Astrocyte (in vitro differentiated cells and primary cell): ENCODE data around the gene EPB41. TPM values are rescaled to one million over a fixed set of nuclear protein-coding genes. Genes with fewer than 3 reads are reported as not detected.
A peak's percentile ranks its signal among the peaks of the same experiment; 100 is the strongest.

Experiments
- DNase-seq: peaks from one replicate; pipeline ENCODE4 v3.0.0-alpha.2; 2010; ENCODE audit warnings: low read depth
- FAIRE-seq: peaks from 2 replicates; lab custom pipeline; 2011; peaks lifted over from hg19 to GRCh38; lab: Jason Lieb, UNC
- H2AFZ ChIP-seq: 2 replicates; pipeline ENCODE4 v1.6.0; 2012; ENCODE audit warnings: low read depth, low read length, inconsistent platforms
- H3K27ac ChIP-seq: 2 replicates; pipeline ENCODE4 v1.5.1; 2011; ENCODE audit warnings: low read depth, low read length, inconsistent platforms
- H3K27me3 ChIP-seq: 2 replicates; pipeline ENCODE4 v1.6.0; 2011; ENCODE audit warnings: low read length, inconsistent platforms; ENCODE audit not compliant: insufficient read depth
- H3K36me3 ChIP-seq: 2 replicates; pipeline ENCODE4 v1.5.1; 2011; ENCODE audit warnings: low read length, inconsistent platforms; ENCODE audit not compliant: insufficient read depth
- H3K4me1 ChIP-seq: 2 replicates; pipeline ENCODE4 v1.5.1; 2011; ENCODE audit warnings: low read length, inconsistent platforms; ENCODE audit not compliant: insufficient read depth
- H3K4me2 ChIP-seq: 2 replicates; pipeline ENCODE4 v1.6.0; 2012; ENCODE audit warnings: low read length, inconsistent platforms
- H3K4me3 ChIP-seq: 2 replicates; pipeline ENCODE4 v1.5.1; 2011; ENCODE audit warnings: low read depth, mild to moderate bottlenecking, low read length, inconsistent platforms; ENCODE audit not compliant: insufficient read depth
- H3K79me2 ChIP-seq: 2 replicates; pipeline ENCODE4 v1.6.0; 2012; ENCODE audit warnings: mild to moderate bottlenecking, low read length, inconsistent platforms; ENCODE audit not compliant: insufficient read depth
- H3K9ac ChIP-seq: 2 replicates; pipeline ENCODE4 v1.6.0; 2012; ENCODE audit warnings: mild to moderate bottlenecking, low read length, inconsistent platforms
- H3K9me3 ChIP-seq: 2 replicates; pipeline ENCODE4 v1.5.1; 2012; ENCODE audit warnings: low read depth, mild to moderate bottlenecking, low read length, inconsistent platforms; ENCODE audit not compliant: insufficient read depth
- H4K20me1 ChIP-seq: 2 replicates; pipeline ENCODE4 v1.6.0; 2012; ENCODE audit warnings: low read length, inconsistent platforms; ENCODE audit not compliant: insufficient read depth
- H3K27ac Mint-ChIP-seq: one replicate; pipeline ENCODE4 v1.8.0; 2021; ENCODE audit warnings: mild to moderate bottlenecking, mixed read lengths; ENCODE audit not compliant: unreplicated experiment
- H3K27me3 Mint-ChIP-seq: one replicate; pipeline ENCODE4 v1.8.0; 2021; ENCODE audit warnings: low read depth, mixed read lengths; ENCODE audit not compliant: unreplicated experiment
- H3K36me3 Mint-ChIP-seq: one replicate; pipeline ENCODE4 v1.8.0; 2021; ENCODE audit warnings: low read depth, mixed read lengths; ENCODE audit not compliant: unreplicated experiment
- H3K4me1 Mint-ChIP-seq: one replicate; pipeline ENCODE4 v1.8.0; 2021; ENCODE audit warnings: low read depth, mixed read lengths; ENCODE audit not compliant: unreplicated experiment
- H3K4me3 Mint-ChIP-seq: one replicate; pipeline ENCODE4 v1.8.0; 2021; ENCODE audit warnings: mild to moderate bottlenecking, moderate library complexity, mixed read lengths; ENCODE audit not compliant: unreplicated experiment
- H3K9me3 Mint-ChIP-seq: one replicate; pipeline ENCODE4 v1.8.0; 2021; ENCODE audit warnings: mild to moderate bottlenecking, mixed read lengths; ENCODE audit not compliant: unreplicated experiment
- CTCF ChIP-seq: IDR thresholded peaks from 2 replicates; pipeline ENCODE4 v1.5.1; 2011; ENCODE audit warnings: low read depth, mild to moderate bottlenecking, inconsistent platforms, low read length, moderate library complexity; ENCODE audit not compliant: insufficient read depth
- EZH2 ChIP-seq: IDR thresholded peaks from 2 replicates; pipeline ENCODE4 v1.6.1; 2012; ENCODE audit warnings: mild to moderate bottlenecking, low read length, inconsistent platforms; ENCODE audit not compliant: insufficient read depth
- total RNA-seq: library from RNA; stranded (reverse); gene quantifications from 2 replicates; pipeline ENCODE4 v1.2.1, GENCODE V29; 2021

Gene EPB41
- total RNA-seq, 1 donor from 2014 or later, result 13.9 TPM

DNA sequence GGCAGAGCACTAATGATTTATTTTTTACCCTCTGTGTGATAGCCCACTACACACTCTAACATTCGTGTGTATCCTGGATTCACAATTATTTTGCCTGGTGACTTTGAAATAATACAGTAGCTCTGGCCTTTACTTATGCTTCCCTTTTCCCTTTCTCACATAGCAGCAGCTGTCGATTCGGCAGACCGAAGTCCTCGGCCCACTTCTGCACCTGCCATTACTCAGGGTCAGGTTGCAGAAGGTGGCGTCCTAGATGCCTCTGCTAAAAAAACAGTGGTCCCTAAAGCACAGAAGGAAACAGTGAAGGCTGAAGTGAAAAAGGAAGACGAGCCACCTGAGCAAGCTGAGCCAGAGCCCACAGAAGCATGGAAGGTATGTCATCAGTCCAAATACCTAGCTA is 138.6 kb downstream of the EPB41 start:
- Histone ChIP-seq H3K9ac (no peak overlapping the region), H3K4me1 (no peaks in the 10 kb centered on the region), H3K27ac (no peak overlapping the region), H4K20me1 (no peaks in the 10 kb centered on the region), H3K4me2 (no peak overlapping the region), H3K27me3 (no peaks in the 10 kb centered on the region), H2AFZ (no peak overlapping the region), H3K36me3 (no peaks in the 10 kb centered on the region), H3K79me2 (no peaks in the 10 kb centered on the region), H3K4me3 (no peak overlapping the region), H3K9me3 (no peaks in the 10 kb centered on the region)
- Mint-ChIP-seq H3K9me3 (no peaks in the 10 kb centered on the region), H3K27me3 (no peaks in the 10 kb centered on the region), H3K4me3 (no peak overlapping the region), H3K36me3 (no peaks in the 10 kb centered on the region), H3K27ac (no peak overlapping the region), H3K4me1 (peaks cover 6% of the 10 kb centered on the region)
- DNase-seq, result no peak
- TF ChIP-seq CTCF, result no peak
- no peak for FAIRE-seq

GRCh38 chr1:29055160-29055559 is 140.8 kb downstream of the EPB41 start:
- no peaks in the 10 kb centered on the region for H3K27me3 Mint-ChIP-seq
- Histone ChIP-seq H3K27me3 (no peaks in the 10 kb centered on the region), H3K9ac (no peak overlapping the region), H3K9me3 (no peaks in the 10 kb centered on the region), H3K27ac (no peak overlapping the region), H3K4me3 (no peak overlapping the region), H4K20me1 (no peaks in the 10 kb centered on the region), H3K36me3 (no peaks in the 10 kb centered on the region), H3K4me1 (no peaks in the 10 kb centered on the region), H3K4me2 (no peak overlapping the region), H2AFZ (no peak overlapping the region), H3K79me2 (no peaks in the 10 kb centered on the region)
- no peak overlapping the region for H3K4me3 Mint-ChIP-seq
- FAIRE-seq (no peak), DNase-seq (peak; percentile 13)
- peaks cover 6% of the 10 kb centered on the region for H3K4me1 Mint-ChIP-seq
- peak overlapping the region; percentile 62 for H3K27ac Mint-ChIP-seq
- no peaks in the 10 kb centered on the region for H3K36me3 Mint-ChIP-seq
- no peaks in the 10 kb centered on the region for H3K9me3 Mint-ChIP-seq
- no peak for TF ChIP-seq EZH2
- TF ChIP-seq CTCF, result no peak

DNA sequence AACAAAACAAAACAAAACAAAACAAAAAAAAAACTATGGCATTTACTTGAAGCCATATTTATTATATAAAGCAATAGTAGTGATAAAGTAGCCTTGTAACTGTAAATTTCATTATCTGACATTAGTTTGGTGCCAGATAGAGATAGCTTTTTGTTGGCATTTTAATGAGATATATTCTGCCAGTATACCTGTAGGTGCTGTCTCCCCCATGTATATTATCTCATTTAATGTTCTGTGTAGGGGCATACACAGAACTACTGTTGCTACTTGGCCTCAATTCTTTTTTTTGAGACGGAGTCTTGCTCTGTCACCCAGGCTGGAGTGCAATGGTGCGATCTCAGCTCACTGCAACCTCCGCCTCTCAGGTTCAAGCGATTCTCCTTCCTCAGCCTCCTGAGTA is 141.9 kb downstream of the EPB41 start:
- Histone ChIP-seq H3K4me1 (no peaks in the 10 kb centered on the region), H3K27ac (no peak overlapping the region), H3K4me2 (no peak overlapping the region), H3K27me3 (no peaks in the 10 kb centered on the region), H4K20me1 (no peaks in the 10 kb centered on the region), H2AFZ (no peak overlapping the region), H3K9ac (no peak overlapping the region), H3K9me3 (no peaks in the 10 kb centered on the region), H3K4me3 (no peak overlapping the region), H3K36me3 (no peaks in the 10 kb centered on the region), H3K79me2 (no peaks in the 10 kb centered on the region)
- no peaks in the 10 kb centered on the region for H3K27me3 Mint-ChIP-seq
- H3K4me1 Mint-ChIP-seq, result peaks cover 6% of the 10 kb centered on the region
- no peaks in the 10 kb centered on the region for H3K9me3 Mint-ChIP-seq
- TF ChIP-seq EZH2 (no peak), CTCF (no peak)
- no peak overlapping the region for H3K27ac Mint-ChIP-seq
- DNase-seq (no peak), FAIRE-seq (no peak)
- no peak overlapping the region for H3K4me3 Mint-ChIP-seq
- H3K36me3 Mint-ChIP-seq, result no peaks in the 10 kb centered on the region
